BE2C (cell line): Measurements from ENCODE around the gene SSR3.

Source experiments
- DNase-seq: peaks from one replicate; pipeline ENCODE4 v3.0.0-alpha.2; 2020
- H3K27me3 ChIP-seq: fragments of 250-450 bp; sonication (Bioruptor Pico); 2 replicates; pipeline ENCODE4 v1.5.1; 2020; ENCODE audit warnings: mild to moderate bottlenecking
- H3K36me3 ChIP-seq: fragments of 250-450 bp; sonication (Bioruptor Pico); 2 replicates; pipeline ENCODE4 v1.5.1; 2020; ENCODE audit warnings: mild to moderate bottlenecking
- H3K4me1 ChIP-seq: fragments of 250-450 bp; sonication (Bioruptor Pico); 2 replicates; pipeline ENCODE4 v1.5.1; 2020
- H3K4me3 ChIP-seq: 2 replicates; pipeline ENCODE4 v1.5.1; 2011; ENCODE audit warnings: low read depth, low read length
- H3K9me3 ChIP-seq: fragments of 250-450 bp; sonication (Bioruptor Pico); 2 replicates; pipeline ENCODE4 v1.5.1; 2020
- CTCF ChIP-seq: IDR thresholded peaks from 2 replicates; pipeline ENCODE4 v1.5.1; 2012; ENCODE audit warnings: mild to moderate bottlenecking, low read depth, low read length

The SSR3 gene

DNA sequence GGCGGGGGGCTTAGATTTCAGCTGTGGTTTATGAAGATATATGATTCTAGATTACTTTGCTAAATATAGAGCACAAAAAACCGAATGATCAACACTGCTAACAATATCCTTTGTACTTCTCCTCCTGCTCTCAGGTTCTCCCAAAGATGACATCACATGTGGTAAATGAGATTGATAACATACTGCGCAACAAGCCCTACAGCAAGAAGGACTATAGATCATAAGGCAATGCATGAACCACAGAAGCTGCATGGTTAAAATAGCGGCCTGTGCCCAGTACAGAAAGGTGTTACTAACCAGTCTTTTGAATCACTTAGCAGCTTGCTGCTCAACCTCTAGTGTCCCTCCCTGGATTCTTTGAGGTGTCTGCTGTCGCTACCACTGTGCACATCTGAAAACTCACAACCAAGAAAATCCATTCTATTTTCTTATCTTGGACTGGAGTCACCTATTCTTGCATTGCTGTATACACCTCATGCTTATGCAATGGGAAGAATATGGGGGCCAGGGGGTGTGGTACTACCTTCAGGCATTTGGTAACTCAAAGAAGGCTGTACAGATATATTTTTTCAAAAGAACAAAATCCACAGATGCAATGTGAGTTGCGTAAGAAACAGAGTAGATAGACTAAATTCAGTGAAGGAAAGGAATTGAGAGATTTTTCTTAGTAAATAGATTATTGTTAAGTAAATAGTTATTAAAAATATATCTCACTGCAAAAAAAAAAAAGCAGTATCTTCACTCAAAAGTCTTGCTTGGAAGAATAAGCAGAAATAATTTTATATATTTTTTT, 18.2 kb downstream of the SSR3 start:
- no peaks in the 10 kb centered on the region for H3K27me3 ChIP-seq
- no peak for DNase-seq
- no peaks in the 10 kb centered on the region for H3K4me1 ChIP-seq
- TF ChIP-seq CTCF, result no peak
- no peak overlapping the region for H3K4me3 ChIP-seq
- peaks cover 5% of the 10 kb centered on the region for H3K36me3 ChIP-seq
- no peaks in the 10 kb centered on the region for H3K9me3 ChIP-seq

DNA sequence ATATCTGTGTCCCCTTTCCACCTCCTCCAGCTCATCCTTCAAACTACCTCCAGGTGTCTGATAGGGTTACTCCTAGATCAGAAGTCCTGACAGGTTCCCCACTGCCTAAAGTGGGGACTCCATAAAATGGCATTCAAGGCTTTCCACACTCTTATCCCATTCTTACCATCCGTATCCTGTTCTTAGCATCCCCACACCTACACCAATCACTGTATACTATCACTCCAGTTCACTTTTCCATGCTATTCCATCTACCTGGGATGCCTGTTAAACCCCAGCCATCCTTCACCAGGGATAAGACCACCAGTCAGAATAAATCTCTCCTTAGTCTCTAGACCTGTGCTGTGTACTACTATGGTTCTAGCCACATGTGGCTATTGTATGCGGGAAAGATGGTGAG, 19.1 kb downstream of the SSR3 start:
- H3K27me3 ChIP-seq, result no peaks in the 10 kb centered on the region
- H3K4me1 ChIP-seq, result no peaks in the 10 kb centered on the region
- no peak overlapping the region for H3K4me3 ChIP-seq
- H3K9me3 ChIP-seq, result no peaks in the 10 kb centered on the region
- DNase-seq, result no peak
- no peak for TF ChIP-seq CTCF
- no peaks in the 10 kb centered on the region; the same call in none of the 2 replicates for H3K36me3 ChIP-seq

GRCh38 chr3:156535162-156535627, 19.7 kb downstream of the SSR3 start:
- Histone ChIP-seq H3K4me3 (no peak overlapping the region), H3K4me1 (no peaks in the 10 kb centered on the region), H3K36me3 (no peaks in the 10 kb centered on the region; the same call in none of the 2 replicates), H3K9me3 (no peaks in the 10 kb centered on the region), H3K27me3 (no peaks in the 10 kb centered on the region)
- 0 out of 2 replicates have a peak, but pooled peaks have one; percentile 8 for TF ChIP-seq CTCF
- DNase-seq, result peak; percentile 38

GRCh38 chr3:156533205-156533604, 21.7 kb downstream of the SSR3 start:
- Histone ChIP-seq H3K4me3 (no peak overlapping the region), H3K9me3 (no peaks in the 10 kb centered on the region), H3K36me3 (no peaks in the 10 kb centered on the region; the same call in 1 of the 2 replicates), H3K27me3 (no peaks in the 10 kb centered on the region), H3K4me1 (no peaks in the 10 kb centered on the region)
- no peak for DNase-seq
- TF ChIP-seq CTCF, result no peak

- Histone ChIP-seq H3K4me1 (no peaks in the 10 kb centered on the region), H3K9me3 (no peaks in the 10 kb centered on the region), H3K4me3 (no peak overlapping the region), H3K36me3 (no peaks in the 10 kb centered on the region; the same call in 1 of the 2 replicates), H3K27me3 (no peaks in the 10 kb centered on the region)
- TF ChIP-seq CTCF, result no peak
- no peak for DNase-seq
Measured at GRCh38 chr3:156532730-156533129, 22.2 kb downstream of the SSR3 start.

GRCh38 chr3:156530980-156531379, 23.9 kb downstream of the SSR3 start:
- no peak overlapping the region for H3K4me3 ChIP-seq
- H3K36me3 ChIP-seq, result no peaks in the 10 kb centered on the region
- no peaks in the 10 kb centered on the region for H3K4me1 ChIP-seq
- TF ChIP-seq CTCF, result no peak
- DNase-seq, result no peak
- H3K9me3 ChIP-seq, result no peaks in the 10 kb centered on the region
- H3K27me3 ChIP-seq, result no peaks in the 10 kb centered on the region
